Effector CD8-positive, alpha-beta T cell (primary cell): Measurements from ENCODE around the gene PLAA.

Experiments used
- DNase-seq: peaks from one replicate; lab custom pipeline; 2025; lab: John Stamatoyannopoulos, UW
- total RNA-seq, 4 experiments: gene quantifications; one replicate each; lab custom pipeline; 2026; lab: John Stamatoyannopoulos, UW

Gene PLAA
- total RNA-seq = 46.4 to 49.7 (median 48.0) reads per million in 4 experiments

- DNase-seq = peak; percentile 78
These were observed at the start of gene PLAA for GRCh38 chr9:26946753-26947727. TSS of gene PLAA (minus strand) at chr9:26947242. CDS start at chr9:26947045, 197 bp downstream.

DNA sequence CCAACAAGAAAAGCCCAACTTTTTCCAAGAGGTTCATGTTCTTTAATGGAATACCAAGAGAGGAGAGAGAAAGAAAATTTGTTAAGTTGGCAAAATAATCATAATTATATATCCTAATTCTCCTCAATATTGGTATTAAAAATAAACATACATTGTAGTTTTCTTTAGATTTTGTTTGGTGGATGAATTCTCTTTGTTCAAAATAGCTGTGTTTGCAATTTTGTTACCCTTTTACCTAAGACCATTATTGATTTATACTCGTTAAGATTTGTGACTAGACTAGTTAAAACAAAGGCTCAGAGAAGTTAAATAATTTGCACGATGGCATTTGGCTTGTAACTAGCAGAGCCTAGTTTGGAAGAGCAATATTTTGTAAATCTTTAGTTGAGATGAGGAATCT lies 48.8 kb upstream of the PLAA start:
- no peak for DNase-seq

DNA sequence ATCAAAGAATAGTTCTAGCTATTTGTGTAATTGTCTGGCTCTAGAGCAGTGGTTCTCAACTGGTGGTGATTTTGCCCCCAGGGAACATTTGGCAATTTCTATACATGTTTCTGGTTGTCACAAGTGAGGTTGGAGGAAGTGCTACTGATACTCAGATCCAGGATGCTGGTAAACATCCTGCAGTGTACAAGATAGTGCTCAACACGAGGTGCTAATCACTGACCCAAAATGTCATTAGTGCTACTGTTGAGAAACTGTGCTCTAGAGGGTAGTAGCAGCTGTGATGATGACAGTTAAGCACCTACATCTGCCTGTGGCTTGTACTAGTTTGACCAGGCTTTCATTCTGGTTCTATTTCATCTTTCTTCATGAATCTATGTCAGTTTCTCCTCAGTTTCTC lies 36.3 kb upstream of the PLAA start:
- no peak for DNase-seq

DNA sequence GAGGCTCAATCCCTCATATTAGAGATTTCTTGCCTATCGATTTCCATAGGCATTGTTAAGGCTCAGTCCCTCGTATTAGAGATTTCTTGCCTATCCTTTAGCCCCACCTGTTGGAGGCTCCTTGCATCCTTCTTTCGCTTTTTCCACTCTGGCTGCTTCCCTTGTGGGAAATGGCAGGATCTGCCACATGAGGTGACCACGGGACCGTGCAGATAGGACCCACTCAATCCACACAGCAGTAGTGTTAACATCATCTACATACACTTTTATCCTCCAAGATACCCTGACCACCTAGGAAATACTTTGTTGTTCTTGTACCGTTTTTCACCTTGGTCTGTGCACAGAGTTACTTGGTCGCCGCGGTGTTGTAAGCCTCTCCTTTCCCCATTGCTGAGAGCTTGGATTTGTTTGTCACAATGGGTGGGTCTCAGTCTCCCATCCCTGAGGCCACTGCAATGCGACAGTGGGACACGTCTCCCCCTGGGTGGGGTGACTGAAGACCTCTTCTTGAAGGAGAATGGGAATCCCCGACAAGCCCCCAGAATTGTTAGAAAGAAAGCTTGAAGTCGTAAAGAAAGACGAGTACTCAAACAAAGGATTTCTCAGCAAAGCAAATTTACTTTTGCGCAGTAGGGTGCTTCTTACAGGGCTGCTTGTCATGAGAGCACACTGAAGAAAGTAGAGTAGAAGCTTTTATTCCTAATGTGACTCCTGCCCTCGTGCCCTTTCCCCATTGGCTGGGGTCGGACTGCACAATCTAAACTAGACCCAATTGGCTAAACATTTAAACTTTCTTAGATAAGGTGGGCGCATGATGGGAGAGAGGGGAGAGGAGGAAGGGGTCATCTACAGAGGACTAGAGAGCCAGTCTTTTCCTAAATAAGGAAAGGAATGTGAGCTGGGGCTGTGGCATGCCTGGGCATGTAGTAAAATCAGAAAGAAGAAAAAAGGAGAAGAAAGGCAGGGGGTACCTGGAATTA lies 29.0 kb upstream of the PLAA start:
- no peak for DNase-seq

DNA sequence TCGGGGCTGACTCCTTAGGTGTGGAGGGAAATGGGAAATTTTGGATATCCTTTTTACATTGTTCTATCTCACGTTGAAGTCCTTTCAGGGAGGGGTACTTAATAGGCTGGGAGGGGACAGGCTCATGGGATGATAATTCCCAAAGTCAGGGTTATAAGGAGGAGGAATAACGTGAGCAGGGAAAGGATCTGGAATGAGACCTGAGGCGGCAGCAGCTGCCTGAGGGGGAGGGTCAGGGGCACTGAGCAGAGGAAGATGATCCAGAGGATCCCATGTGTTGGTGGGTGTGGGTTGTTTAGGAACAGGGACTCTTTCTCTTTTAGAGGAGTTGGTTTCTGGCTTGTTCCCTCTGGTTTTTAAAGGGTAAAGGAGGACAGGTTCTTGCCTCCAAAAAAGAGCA lies 27.9 kb upstream of the PLAA start:
- no peak for DNase-seq

GRCh38 chr9:26973989-26974388 lies 26.9 kb upstream of the PLAA start:
- no peak for DNase-seq

DNA sequence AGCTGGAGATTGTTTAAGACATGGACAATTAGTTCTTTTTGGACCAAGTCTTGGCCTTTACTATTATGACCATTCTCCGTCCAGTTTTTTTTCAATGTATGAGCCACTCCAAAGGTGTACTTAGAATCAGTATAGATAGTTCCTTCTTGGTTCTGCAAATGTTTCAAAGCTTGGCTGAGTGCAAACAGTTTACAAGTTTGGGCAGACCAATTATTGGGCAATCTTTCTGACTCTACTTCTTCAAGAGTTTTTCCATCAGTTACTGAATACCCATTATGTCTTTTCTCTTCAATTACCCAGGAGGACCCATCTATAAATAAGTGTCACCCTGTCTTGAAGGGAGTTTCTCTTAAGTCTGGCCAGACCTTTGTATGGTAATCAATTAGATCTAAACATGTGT lies 24.7 kb upstream of the PLAA start:
- no peak for DNase-seq

DNA sequence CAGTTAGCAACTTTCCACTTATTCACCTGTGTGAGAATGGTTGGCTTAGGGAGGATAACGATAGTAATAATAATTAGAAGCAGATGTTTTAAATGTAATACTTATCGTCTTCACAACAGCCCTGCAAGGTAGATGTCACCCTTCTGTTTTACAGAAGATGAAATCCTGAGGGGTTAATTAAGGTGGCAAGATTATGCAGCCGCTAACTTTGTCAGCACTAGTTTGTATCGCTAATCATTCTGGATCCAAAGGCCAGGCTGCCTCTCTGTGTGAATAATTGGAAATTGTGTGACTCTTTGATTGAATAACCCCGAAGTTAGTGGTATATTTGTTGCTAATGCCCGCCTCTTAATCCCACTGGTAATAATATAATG lies 9.8 kb upstream of the PLAA start:
- no peak for DNase-seq

- DNase-seq = peak; percentile 90
These were observed 9.1 kb upstream of the PLAA start, which contains the start of gene IFT74 for GRCh38 chr9:26955921-26956859. TSS of gene IFT74 (plus strand) at chr9:26956412. CDS start at chr9:26961968, 5,556 bp downstream.

DNA sequence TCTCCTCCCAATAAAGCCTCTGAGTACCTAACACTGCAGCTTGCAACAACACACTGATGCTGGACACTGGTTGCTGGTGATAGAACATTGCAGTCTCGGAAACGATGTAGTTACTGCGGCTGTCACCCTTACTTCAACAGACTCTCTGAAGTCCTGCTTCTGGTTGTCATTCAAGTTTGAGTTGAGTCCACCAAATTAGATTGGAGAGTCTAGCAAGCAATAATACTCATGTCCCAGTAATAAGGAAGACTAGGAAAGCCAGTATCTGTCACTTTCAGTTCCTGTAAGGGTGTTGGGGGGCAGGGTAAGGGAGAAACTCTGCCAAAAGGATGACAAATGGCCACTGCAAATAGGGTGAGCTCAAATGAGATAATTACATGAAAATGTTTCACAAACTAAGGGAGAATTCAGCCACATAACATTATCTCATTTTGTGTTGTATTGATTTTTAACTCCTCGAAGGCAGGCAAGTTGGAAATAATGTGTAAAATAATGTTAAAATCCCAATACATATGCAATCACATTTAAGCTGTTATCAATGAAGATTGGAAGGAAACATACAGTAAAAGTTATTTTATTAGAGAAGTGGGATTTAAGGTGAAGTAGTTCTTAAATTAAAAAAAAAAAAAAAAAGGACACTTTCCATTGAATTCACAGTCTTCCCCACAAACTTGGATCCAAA lies 8.3 kb upstream of the PLAA start:
- DNase-seq = no peak

DNA sequence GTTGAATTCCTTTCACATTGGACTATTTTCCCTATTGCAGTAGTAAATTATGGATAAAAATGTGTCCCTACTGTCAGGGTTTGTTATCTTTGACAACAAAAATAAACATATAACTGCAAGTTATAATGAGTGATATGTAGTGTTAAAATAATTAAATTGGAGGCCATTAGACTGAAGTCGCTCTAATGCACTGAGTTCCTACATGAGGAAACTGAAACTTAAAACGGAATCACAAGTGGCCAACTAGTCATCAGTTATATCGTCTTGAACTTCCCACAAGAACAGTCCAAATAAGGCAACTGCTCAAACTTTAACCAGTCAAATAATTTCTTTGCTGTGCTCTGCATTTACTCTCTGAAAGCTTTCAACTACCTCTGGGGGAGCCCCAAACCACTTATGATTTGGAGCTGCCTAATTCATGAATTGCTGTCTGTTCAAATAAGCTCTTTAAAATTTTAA lies 7.0 kb upstream of the PLAA start:
- no peak for DNase-seq

DNA sequence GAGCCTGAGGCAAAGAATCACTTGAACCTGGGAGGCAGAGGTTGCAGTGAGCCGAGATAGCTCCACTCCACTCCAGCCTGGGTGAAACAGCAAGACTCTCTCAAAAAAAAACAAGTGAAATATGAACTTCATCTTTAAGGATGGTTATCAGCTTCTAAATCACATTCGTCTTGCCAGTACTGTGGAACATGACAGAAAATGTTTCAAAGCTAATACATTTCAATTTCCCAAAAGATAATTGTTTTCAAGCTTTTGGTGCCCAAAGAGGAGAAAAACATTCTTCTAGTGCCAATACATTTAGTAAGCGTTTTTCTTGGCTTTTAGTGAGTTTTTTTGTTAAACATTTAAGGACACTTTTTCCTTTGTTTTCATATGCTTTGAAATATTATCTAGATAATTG lies 4.8 kb upstream of the PLAA start:
- DNase-seq = no peak

- DNase-seq = no peak
These were observed 3.5 kb upstream of the PLAA start for GRCh38 chr9:26950521-26950920.

DNA sequence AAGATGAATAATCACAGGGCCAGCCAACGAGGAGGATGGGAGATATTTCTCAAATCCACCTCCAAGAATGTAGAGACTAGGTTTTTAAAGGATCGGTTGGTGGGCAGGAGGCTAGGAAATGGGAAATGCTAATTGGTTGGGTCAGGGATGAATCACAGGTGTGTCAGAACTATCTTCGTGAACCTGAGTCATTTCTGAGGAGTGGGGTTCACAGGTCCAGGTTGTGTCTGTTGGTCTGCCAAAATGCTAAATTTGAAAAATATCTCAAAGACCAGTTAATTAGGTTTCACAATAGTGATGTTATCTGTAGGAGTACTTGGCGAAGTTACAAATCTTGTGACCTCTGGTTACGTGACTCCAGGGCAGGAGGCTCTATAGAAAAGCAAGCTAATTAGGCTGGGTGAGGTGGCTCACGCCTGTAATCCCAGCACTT lies 2.6 kb upstream of the PLAA start:
- DNase-seq = no peak

GRCh38 chr9:26947736-26948135 lies 694 bp upstream of the PLAA start:
- DNase-seq = no peak

DNA sequence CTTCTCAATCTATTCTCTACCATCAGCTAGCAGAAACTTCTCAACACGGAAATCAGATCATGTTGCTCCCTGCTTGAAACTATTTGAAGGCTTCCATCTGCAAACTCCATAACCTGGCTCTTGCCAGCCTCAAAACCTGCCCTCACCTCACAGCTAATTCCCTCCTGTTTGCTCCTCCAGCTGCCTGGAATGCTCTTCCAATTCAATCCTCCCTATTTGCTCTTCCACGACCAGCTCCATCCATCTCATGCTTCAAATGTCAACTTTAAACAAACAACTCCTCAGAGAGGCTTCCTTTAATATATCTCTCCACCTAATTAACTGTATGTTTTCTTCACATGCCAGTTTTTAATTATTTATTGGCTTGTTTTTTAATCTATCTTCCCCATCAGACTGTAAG lies 1.5 kb downstream of the PLAA start:
- no peak for DNase-seq

DNA sequence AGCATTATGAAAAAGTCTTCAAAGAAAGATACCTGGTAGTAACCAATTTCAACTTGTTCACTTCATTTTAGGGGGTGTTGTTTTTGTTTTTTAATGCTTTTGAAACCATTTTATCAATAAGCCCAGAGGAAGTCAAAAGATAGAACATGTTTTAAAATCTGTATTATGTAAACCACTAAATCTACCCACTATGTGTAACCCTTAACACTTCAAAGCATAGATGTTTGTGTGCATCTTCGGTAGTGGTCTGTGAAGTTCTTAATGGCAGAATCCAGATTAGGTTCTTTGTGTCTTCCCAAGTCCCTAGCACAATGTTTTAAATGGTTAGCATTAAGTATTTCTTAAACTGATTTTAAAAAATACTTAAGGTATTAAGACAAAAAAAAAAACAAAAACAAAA lies 6.3 kb downstream of the PLAA start:
- DNase-seq = no peak

DNA sequence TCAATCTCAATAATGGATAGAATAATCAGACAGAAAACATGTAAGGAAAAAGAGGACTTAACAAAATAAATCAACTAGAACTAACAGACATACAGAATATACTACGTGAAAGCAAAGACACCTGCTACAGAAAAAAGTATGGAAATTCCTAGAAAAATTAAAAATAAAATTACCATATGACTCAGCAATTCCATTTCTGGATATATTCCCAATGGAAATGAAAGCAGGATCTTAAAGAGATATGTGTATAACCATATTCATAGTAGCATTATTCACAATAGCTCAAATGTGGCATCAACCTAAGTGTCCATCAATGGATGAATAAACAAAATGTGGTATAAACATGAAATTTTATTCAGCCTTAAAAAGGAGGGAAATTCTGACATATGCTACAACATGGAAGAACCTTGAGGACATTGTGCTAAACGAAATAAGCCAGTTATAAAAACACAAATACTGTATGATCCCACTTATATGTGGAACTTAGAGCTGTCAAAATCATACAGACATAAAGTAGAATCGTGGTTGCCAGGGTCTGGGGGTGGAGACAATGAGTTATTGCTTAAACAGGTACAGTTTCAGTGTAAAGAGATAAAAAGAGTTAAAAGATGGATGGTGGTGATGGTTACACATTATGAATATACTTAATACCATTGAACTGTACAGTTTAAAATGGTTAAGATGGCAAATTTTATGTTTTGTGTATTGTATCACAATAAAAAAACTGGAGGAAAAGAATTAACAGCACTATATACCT lies 6.9 kb downstream of the PLAA start:
- DNase-seq = no peak

- DNase-seq = no peak
These were observed 9.1 kb downstream of the PLAA start for GRCh38 chr9:26937816-26938371.
